Kidney glomerular epithelial cell (primary cell): ENCODE data around the gene TANGO2.

ENCODE experiments used
- DNase-seq: peaks from one replicate; lab custom pipeline; 2025; lab: John Stamatoyannopoulos, UW

The TANGO2 gene

DNA sequence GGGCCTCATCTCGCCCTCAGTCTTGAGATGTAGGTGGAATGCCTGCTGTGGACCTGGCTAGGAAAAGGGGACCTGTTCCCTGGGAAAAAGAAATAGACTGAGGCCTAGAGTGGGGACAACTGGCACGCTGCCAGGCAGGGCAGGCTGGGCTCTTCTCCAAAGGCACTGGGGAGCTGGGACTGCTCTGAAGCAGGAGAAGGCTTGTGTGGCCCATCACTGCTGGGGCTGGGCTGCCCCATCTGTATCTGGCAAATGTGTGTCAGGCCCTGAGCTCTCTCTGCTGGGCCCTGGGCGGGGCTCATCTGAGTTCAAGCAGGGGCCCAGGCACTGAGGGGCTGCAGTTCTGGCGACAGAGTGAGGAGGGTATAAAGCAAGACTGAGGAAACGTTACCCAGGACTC, 37.2 kb upstream of the TANGO2 start:
- no peak for DNase-seq

DNA sequence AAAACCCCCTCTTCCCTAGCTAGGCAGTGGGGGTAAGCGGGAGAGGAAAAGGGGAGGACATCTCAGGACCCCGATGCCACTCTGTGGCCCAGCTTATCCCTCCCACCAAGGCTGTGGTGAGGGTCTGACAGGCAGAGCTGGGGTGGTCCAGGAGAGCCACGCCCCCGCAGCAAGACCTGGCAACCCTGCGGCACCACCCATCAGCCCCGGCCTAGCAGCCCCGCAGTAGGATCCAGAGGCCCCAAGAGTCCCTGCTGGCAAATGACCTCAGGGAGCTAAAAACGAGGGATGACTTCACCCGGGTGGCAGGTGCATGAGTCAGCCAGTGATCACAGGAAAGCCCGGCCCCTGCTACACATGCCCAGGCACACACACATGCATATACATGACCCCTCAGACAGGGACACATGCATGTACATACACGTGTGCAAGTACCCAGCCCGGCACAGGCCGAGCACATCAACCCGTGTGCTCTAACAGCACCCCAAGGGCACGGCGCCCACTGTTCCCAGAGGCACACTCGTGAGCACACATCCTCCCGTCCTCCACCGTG, 36.6 kb upstream of the TANGO2 start:
- DNase-seq: peak; percentile 65

DNA sequence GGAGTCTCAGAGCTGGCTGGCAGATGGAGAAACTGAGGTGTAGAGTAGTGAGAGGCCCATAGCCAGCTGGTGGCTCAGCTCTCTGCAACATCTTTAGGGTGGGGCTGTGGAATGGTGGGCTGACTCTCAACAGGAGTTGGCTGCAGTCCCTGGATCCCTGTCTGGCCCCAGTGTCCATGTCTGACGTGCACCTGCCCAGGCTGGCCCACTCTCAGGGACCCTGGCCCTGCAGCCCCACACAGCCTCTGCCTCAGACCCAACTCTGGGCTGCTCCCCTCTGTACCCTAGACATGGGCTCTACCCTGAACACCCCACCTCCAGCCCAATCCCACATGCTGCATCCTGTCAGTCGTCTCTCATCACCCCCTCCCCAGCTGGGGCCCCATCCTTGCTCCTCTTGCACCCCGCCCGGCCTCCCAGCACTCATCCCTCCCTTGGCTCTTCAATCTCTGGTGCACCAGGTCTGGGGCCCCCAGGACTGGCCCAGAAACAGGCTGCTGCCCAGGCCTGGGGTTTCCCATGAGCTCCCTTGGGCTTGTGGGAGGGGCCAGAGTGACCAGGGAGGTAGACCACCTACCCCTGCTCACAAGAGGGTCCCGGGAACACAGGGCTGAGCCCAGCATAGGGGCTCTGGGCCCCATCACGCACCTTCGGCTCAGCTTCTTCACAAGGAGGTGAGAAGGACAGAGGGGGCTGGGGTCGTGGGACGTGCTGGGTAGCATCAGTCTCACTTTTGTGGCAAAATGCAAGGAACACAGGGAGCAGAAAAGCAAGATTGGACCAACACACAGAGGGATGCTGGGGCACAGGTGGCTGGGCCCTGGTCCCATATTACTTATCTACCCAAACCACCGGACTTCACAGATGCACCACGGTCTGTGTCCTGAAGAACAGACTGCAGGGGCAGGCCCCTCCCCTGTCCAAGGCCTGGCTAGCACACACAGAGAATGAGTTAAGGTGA, 35.8 kb upstream of the TANGO2 start:
- no peak for DNase-seq

DNA sequence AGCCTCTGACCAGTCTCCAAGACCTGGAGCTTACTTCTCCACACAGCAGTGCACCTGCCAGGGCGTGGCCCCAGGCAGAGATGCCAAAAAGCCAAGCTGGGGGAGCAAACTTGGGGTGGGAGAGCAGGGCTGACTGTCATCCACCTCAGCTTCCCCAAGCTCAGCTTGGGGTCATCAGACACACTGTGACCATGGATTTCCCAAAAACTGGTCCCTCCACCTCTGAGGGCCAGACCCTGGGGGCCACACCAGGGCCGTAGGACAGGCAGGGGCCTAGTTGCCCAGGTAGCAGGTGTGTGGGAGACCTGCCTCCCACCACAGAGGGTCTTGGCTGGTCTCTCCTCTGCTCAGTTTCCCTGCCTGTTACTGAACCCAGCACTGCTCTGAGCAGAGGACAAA, 34.9 kb upstream of the TANGO2 start:
- DNase-seq: no peak

DNA sequence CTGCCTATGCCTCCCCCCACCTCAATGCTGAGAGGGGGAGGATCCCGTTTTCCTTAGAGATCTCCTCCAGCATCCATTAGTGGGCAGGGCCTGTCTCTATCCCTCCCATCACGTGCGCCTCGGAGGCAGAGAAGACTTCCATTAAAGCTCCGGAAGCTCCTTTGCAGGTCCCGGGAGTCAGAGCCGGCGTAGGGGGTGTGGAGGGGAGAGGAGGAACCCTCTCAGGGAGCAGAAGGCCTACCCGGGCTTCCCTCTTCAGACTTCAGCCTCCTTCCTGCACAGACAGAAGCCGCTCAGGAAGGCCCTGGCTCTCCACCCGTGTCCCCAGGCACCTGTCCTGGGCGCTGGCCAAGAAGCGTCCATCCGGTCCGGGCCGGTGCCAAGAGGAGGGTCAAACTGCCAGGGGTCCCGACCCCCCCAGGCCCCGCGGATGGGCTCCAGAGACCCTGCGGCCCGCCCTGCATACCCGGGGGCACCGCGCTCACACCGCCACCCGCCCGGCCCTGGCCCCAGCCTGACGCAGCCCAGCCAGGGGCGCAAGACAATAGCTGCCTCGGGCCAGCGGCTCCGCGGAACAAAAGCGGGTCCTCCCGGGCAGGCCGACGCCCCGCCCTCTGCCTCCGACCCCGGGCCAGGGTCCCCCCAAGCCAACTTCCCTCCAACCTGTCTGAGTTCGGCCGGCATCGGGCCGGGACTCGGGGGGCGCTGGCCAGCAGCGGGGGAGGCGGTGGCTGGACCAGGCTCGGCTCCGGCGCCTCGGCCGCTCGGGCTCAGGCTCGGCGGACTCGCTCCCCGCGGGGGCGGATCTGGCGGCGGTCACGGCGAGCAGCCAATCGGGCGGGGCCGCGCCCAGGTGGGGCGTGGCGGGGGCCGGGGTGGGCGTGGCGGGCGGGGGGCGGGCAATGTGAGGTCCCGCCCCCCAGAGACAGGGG, 34.2 kb upstream of the TANGO2 start:
- DNase-seq: peak; percentile 66

DNA sequence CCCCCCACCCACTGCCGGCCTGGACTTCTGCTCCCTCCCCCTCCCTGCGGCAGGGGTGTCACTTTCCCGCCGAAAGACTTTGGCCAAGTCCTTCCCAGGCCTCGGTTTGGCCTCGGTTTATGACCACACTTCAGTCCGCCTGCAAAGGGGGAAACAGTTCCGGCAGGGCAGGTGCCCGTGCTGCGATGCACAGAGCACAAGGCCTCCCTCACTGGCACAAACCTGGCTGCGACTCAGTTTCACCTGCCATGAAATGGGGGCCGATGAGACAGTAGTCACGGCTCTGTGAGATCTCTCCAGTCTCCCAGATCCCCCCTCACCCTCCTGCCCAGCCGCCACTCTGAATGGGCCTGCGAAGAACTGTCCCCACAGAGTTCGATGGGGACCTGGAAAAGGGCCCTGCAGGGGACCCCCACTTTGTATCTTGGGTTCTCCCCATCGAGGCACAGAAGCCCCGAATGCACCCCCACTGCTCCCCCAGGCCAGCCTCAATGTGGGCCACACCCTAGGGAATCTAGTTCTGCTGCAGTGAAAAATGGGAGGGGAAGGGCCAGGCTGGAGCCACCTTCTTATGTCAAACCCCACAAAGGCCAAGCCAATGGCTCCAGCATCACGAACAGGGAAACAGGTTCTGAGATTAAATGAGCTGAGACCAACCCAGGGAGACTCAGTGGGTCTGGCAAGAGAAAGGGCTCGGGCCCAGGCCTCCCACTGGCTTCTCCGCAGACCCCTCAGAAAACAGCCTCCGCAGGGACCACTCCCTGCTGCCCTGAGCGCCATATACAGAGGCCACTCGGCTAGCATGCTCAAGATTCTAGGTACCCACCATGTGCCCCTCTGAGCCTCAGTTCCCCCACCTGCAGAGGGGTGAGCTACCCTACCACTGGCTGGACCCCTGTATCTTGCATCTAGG, 33.3 kb upstream of the TANGO2 start:
- DNase-seq: no peak

DNA sequence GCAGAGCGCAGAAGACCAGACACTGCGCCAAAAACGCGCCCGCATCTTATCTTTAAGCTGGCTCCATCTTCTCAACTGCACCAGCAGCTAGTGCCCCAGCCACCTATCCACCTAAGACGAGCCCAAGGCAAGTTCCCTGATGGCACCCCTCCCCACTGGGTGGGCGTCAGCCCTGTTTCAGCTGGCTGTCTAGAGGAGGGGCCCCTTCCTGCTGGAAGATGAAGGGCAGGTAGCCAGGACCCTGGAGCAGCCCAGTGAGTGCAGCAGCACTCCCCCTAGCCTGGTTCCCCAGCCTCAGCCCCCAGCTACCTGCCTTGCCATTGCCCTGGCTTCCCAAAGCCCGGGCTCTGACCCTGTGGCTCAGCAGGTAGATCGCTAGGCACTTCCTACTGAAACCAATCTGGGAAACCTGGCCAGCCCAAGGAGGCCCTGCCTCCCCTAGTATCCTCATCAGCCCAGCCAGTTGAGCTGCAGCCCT, 32.5 kb upstream of the TANGO2 start:
- DNase-seq: no peak

DNA sequence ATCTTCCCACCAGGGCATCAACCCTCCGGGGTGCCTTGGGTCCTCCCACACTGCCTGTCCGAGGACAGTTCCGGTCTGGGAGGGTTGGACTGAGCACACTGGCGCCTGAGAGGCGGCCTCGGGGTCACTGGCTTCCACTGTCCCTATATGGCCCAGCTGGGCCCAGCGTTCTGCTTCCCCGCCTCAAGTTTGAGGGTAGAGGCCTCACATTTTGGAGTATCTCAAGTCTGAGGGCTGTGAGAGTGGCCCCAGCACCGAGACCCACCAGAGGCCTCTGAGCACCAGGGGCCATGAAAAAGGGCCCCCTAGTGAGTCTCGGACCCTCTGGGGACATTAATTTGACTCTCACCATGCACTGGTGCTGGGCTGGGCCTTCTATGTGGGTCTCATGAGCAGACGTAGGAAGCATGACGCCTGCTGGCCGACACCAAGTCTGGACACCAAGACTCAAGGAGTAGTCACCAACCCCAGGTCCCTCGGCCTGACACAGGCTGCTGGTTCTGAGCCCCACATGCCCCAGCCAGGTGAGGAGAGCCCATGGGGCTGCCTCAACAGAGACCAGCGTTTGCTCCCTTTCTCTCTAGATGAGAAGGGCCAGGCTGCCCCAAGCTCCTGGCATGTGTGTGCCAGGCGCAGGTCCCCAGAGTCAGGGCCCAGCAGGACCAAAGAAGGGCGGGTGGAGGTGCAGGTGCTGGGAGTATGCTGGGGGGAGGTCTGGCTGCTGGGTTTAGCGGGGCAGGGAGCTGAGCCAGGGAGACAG, 31.8 kb upstream of the TANGO2 start:
- no peak for DNase-seq

DNA sequence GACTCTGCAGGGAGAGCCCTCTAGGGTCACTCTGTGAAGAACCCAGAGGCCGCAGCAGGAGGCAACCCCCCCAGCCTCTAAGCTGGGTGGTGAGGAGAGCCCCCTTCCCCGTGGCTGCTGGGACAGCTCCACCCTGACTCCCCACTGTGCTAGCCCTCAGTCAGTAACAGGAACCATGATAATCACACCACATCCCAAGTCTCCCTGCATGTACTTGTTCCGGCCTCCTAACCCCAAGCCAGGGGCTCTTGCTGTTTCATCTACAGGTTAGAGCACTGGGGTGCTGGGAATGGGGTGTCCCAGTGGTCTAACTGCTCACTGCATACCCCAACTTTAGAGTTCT, 31.2 kb upstream of the TANGO2 start:
- DNase-seq: no peak

DNA sequence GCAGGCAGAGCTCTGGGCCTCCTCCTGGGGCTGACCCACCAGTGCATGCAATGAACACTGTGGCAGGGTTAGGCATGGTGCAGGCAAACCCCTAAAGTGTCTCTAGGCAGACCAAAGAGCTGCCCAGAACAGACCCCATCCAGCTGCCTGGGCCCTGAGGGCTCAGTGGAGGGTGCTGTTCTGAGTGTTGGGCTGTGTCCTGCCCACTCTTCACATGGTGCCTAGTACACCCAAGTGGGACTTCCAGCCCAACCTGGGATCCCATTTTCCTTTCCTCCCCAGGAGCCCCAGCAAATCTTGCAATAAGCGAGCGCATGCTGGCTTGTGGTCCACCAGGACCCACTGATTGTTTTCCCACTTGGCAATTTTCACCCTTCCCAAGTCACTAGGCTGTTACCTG, 30.7 kb upstream of the TANGO2 start:
- DNase-seq: no peak

DNA sequence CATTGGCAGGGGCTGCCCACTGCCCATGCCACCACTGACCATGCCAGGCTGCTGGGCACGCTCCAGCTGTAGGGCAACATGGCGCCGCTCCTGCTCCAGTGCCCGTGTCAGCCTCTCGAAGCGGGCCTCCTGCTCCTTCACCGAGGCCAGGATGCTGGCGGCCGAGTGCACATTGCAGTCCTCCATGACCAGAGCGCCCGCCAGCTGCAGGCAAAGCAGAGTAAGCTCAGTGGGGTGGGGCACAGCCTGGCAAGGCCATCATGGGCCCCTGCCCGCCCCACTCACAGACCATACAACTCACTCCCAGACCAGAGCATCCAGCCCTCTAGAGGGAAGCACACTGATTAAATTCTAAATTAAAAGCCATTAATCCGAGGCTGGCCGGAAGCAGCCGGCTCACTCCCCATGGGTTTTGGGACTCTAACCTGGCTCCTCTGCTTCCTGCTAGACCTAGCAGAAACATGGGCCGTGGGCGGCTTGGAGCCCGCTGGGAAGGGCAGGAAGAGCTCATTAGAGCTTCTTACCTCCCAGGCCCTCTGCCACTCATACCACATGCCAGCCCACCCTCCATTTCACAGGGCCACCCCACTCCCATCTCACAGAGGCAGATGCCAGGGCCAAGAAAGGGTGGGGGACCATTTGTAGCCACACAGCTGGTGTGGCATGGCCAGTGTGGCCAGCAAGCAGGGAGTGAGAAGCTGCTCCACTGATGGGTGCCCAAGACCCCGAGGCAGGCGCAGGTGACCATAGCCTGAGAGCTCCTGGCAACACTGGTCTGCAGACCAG, 30.1 kb upstream of the TANGO2 start:
- no peak for DNase-seq

DNA sequence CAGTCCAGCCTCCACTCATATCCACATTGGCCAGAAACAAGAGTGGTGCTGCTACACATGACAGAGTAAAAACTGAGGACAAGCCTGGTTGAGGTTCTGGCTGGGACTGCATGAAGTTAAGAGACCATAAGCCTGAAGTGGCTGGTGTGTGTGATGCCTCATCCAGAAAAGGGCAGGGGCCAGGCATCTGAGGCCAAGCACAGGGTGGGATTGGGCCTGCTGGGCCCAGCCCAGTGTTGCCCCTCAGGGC, 29.6 kb upstream of the TANGO2 start:
- no peak for DNase-seq

DNA sequence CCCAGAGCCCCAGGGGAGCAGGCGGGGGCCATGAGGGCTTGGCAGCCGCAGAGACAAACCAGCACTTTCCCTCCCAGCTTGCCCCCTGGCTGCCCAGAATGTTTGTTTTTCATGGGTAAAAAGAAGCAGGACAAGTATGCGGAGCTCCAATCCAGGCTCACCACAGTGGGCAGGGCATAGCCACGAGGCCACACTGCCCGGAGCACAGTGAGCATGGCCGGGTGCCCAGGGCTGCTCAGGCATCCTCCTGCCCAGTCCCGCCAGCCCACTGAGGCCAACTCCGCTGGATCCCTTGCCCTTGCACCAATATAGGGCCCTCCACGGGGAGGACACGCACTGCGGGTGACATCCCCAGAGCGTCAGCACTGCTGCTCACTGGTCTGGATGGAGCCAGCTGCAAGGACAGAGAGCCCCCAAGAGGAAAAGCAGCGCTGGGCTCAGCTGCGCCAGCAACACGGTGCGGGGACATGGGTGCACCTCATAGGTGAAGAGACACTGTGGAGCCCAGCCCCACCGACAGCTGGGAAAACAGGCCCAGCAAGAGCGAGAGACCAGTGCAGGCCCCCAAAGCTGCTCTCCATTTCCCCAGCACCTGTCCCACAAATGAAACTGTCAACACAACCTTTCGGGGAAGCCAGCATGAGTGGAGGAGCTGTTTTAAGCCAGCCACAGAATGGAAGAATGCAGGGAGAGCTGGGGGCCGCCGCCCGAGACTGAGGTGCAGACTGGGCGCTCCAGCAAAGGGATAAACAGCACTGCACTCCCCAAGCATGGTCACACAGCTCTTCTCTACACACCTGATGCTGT, 29.1 kb upstream of the TANGO2 start:
- DNase-seq: no peak

DNA sequence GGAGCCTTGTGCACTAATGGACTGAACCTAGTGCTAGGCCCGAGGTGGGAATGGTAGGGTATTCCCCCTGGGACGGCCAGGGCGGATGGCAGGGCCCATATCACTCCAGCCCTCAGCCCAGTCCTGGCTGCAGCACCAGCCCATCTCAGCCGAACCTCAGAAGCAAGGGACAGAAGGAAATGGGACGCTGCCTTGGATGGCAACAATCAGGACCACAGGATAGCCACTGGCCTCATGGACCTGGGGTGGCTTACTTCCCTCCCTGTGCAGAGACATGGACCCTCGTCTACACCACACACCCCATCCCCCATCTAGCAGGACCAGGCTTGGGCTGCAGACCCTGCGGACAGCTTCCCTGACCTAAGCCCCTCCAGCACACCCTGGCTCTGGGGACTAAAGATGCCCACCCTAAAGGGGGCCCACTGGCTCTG, 28.4 kb upstream of the TANGO2 start:
- no peak for DNase-seq

DNA sequence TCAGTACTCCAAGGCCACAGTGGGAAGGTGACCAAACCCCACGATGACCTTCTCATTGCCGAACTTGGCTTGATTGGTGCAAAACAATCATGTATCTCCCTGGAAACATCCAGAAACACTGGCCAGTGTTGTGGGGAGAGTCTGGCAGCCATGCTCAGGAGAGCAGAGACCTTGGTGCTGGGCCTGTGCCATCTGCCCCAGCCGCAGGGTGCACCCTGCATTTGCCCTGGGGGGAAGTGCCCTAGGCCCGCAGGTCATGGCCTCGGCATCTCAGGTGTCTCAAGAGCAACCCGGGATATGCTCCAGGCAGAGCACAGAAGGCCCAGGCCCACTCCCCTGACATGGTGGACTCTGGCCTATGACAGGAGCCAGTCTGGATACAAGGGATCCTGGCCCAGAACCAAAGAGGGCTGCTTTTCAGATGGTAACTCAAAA, 28.0 kb upstream of the TANGO2 start:
- DNase-seq: no peak

DNA sequence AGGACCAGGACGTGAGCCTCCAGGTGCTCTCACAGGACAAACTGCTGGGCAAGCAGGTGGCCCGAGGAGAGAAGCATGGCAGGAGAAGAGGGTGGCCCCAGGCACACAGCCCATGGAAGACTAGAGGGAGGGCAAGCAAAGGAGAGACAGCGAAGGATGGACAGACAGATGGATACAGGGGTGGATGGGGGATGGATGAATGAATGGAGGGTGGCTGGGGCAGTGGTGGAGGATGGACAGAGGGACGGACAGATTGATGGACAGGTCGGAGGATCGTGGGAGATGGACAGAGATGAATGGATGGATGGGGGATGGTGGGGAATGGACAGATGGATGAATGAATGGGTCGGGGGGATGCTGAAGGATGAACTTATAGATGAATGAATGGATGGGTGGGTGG, 27.0 kb upstream of the TANGO2 start:
- DNase-seq: no peak

DNA sequence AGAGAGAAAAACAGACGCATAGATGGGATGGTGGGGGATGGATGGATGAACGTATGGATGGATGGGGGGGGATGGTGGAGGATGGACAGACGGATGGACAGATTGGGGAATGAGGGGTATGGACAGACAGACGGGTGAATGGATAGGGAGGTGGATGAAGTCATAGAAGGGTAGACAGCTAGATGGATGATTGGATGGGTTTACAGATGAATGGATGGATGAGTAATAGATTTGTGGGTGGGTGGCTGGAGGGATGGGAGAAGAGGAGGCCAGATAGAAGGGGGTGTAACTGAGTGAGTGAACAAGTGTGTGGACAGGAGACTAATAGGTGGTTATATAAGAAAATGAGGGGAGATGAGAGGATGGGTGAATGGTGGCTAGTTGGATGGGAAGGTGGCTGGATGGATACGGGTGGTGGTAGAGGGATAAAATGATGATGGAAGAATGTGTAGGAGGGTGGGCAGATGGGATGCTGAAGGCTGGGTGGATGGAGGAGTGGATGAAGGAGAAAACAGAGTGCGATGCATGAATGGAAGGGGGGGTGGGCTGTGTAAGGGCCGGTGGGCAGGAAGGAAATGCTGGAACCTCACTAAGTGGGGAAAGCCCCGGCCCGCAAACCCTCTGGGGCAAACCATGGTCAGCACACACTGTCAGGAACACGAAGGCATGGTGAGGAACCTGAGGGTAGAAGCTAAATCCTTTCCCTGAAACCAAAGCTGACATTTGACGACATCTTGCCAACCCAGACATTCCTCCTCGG, 25.9 kb upstream of the TANGO2 start:
- peak; percentile 23 for DNase-seq

DNA sequence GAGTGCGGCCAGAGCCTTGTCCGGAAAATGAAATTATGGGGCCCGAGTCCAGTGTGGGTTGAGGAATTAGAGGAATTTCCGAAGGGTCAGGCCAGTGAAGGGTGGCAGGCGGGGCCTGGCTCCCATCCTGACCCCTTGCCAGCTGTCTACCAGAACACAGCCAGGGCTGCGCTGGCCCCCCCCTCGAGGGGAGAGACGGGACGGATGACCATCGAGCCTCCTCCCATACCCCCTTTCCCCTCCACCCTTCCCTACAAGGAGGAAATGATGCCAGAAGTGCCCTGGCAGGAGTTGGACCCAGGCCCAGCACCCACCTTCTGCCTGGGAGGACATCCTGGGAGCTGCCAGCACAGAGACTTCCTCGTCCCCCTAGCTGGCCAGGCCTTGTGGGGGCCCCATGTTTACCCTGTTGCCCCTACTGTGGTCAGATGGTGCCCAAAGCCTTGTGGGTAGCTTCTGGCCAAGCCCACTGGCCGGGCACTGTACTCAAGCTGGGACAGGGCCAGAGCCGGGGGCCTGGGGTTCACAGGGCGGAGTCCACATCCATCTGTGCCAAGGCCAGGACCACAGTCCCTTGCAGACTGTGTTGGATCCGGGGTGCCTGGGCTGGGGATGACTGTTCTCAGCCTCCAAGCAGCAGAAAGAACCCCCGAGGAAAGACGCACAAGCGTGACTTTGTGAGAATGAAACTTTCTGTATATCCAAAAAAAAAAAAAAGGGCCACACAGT, 25.1 kb upstream of the TANGO2 start:
- no peak for DNase-seq
